ENCODE results near the gene GSN.

GRCh38 chr9:121239851-121240250 lies 28.1 kb upstream of the GSN start:
- TF ChIP-seq CTCF (conservative IDR thresholded peaks at IDR 0.05; ENCODE audit: low read depth, low read length) (no peak), EZH2 (IDR thresholded peaks at IDR 0.05; ENCODE audit: borderline replicate concordance, low read depth, low read length, poor library complexity, severe bottlenecking) (no peak)

All from A673 (cell line).